Smooth muscle cell (in vitro differentiated cells): Measurements from ENCODE around the gene FYB2. TPM values are rescaled to one million over a fixed set of nuclear protein-coding genes. Genes with fewer than 3 reads are reported as not detected.

Experiments used
- DNase-seq: peaks from one replicate; lab custom pipeline; 2025; ENCODE audit not compliant: unreplicated experiment; lab: John Stamatoyannopoulos, UW
- H2AFZ ChIP-seq: fragments of 200-600 bp; sonication (generic); 2 replicates; pipeline ENCODE4 v1.6.0; 2016; ENCODE audit warnings: antibody characterized with exemption, low read depth, mild to moderate bottlenecking
- H3F3A ChIP-seq: fragments of 200-600 bp; sonication (generic); 2 replicates; pipeline ENCODE4 v1.6.0; 2017; ENCODE audit warnings: antibody characterized with exemption, low read depth
- H3K27ac ChIP-seq: fragments of 200-600 bp; sonication (generic); 2 replicates; pipeline ENCODE4 v1.5.1; 2016; ENCODE audit warnings: low read depth, mild to moderate bottlenecking
- H3K27me3 ChIP-seq: fragments of 200-600 bp; sonication (generic); 2 replicates; pipeline ENCODE4 v1.6.1; 2016; ENCODE audit warnings: low read depth, mild to moderate bottlenecking
- H3K36me3 ChIP-seq: fragments of 200-600 bp; sonication (generic); 2 replicates; pipeline ENCODE4 v1.5.1; 2016; ENCODE audit warnings: low read depth
- H3K4me1 ChIP-seq: fragments of 200-600 bp; sonication (generic); 2 replicates; pipeline ENCODE4 v1.5.1; 2016; ENCODE audit warnings: low read depth
- H3K4me2 ChIP-seq: fragments of 200-600 bp; sonication (generic); 2 replicates; pipeline ENCODE4 v1.6.0; 2016; ENCODE audit warnings: mild to moderate bottlenecking
- H3K4me3 ChIP-seq: fragments of 200-600 bp; sonication (generic); 2 replicates; pipeline ENCODE4 v1.5.1; 2016; ENCODE audit warnings: mild to moderate bottlenecking
- H3K79me2 ChIP-seq: fragments of 200-600 bp; sonication (generic); 2 replicates; pipeline ENCODE4 v1.6.0; 2016; ENCODE audit warnings: low read depth, mild to moderate bottlenecking
- H3K9ac ChIP-seq: fragments of 200-600 bp; sonication (generic); 2 replicates; pipeline ENCODE4 v1.6.0; 2016; ENCODE audit warnings: low read depth
- H3K9me3 ChIP-seq: fragments of 200-600 bp; sonication (generic); replicated peaks from 2 replicates; pipeline ENCODE4 v1.5.1; 2016; ENCODE audit warnings: low read depth
- H4K20me1 ChIP-seq: fragments of 200-600 bp; sonication (generic); 2 replicates; pipeline ENCODE4 v1.6.0; 2016; ENCODE audit warnings: low read depth
- CTCF ChIP-seq: fragments of 200-600 bp; sonication (generic); IDR thresholded peaks from 2 replicates; pipeline ENCODE4 v1.5.1; 2017; ENCODE audit warnings: borderline replicate concordance, mild to moderate bottlenecking, antibody characterized with exemption; ENCODE audit not compliant: insufficient read depth, poor library complexity, severe bottlenecking
- WGBS: methylation state at CpG from one replicate; pipeline ENCODE4 v1.1.7; 2016; ENCODE audit warnings: low lambda C conversion rate; 5-methylcytosine and 5-hydroxymethylcytosine counted together
- polyA plus RNA-seq: library from polyadenylated mRNA; unstranded; fragments of >200 nt; fragmentation: Nextera tagmentation; extraction: Ambion mirVana; gene quantifications from 2 replicates; pipeline ENCODE4 v1.2.1, GENCODE V29; 2016
- total RNA-seq: library from RNA; depleted of rRNA; stranded (reverse); fragments of >200 nt; gene quantifications from 2 replicates; pipeline ENCODE4 v1.2.3, GENCODE V29; 2014

The FYB2 gene
- total and polyA plus RNA-seq, 2 experiments from 2014 or later = 0.65 to 3.6 TPM

GRCh38 chr1:56816264-56816663 lies 2.9 kb downstream of the FYB2 start:
- Histone ChIP-seq H3K36me3 (no peaks in the 10 kb centered on the region), H3K4me2 (no peak overlapping the region), H2AFZ (no peak overlapping the region), H3K9ac (no peak overlapping the region), H3K27ac (no peak overlapping the region), H3K4me3 (no peak overlapping the region), H3K79me2 (no peaks in the 10 kb centered on the region), H3K27me3 (no peaks in the 10 kb centered on the region), H3F3A (no peaks in the 10 kb centered on the region), H3K4me1 (peaks cover 35% of the 10 kb centered on the region), H4K20me1 (no peaks in the 10 kb centered on the region), H3K9me3 (no peaks in the 10 kb centered on the region)
- TF ChIP-seq CTCF = no peak
- 89% methylated on average over 1 of the region's 1 CpG for WGBS
- DNase-seq = no peak

DNA sequence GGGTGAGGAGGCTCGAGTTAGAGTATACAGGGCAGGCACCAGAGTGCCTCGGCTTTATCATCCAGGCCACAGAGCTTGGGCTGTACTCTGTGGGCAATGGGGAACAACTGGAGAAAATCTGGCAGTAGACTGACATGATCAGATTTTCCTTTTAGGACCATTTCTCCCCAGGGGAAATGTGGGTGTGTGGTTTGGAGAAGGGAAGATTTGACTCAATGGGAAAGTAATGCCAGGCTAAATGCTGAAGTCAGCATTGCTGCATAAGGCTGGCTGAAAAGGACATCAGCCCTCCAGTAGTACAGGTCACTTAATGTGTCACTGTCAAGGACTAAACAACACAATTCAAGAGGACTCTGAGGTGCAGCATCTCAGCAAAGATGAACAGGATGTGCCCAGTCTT lies 5.0 kb downstream of the FYB2 start:
- Histone ChIP-seq H3K9me3 (no peaks in the 10 kb centered on the region), H3K27me3 (no peaks in the 10 kb centered on the region), H3K36me3 (no peaks in the 10 kb centered on the region), H3F3A (no peaks in the 10 kb centered on the region), H4K20me1 (no peaks in the 10 kb centered on the region), H3K79me2 (no peaks in the 10 kb centered on the region), H3K4me1 (peaks cover 28% of the 10 kb centered on the region), H3K9ac (no peak overlapping the region), H3K4me3 (no peak overlapping the region), H3K27ac (no peak overlapping the region), H3K4me2 (no peak overlapping the region), H2AFZ (no peak overlapping the region)
- DNase-seq = no peak
- TF ChIP-seq CTCF = no peak
- 51% methylated on average over 2 of the region's 2 CpGs for WGBS

DNA sequence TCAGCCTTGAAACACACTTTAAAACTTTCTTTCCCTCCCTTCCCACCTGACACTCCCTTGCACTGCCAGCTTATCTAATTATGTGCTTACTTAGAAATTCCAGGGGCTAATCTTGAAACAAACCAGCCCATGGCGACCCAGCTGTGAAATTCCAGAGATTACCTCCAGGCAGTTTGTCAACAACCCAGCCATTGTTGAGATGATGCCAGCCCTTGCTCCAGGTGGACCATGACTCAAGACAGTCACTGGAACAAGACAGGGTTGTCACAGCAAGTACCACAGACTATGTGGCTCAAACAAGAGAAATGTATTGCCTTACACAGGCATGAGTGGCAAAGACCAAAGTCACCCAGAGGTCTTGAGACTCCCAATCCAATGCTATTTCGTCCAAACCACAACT lies 7.9 kb downstream of the FYB2 start:
- Histone ChIP-seq H3K9ac (no peak overlapping the region), H3F3A (no peaks in the 10 kb centered on the region), H3K4me3 (no peak overlapping the region), H3K27ac (no peak overlapping the region), H3K4me2 (no peak overlapping the region), H3K36me3 (no peaks in the 10 kb centered on the region), H3K9me3 (no peaks in the 10 kb centered on the region), H3K4me1 (peaks cover 11% of the 10 kb centered on the region), H3K27me3 (no peaks in the 10 kb centered on the region), H3K79me2 (no peaks in the 10 kb centered on the region), H2AFZ (no peak overlapping the region), H4K20me1 (no peaks in the 10 kb centered on the region)
- no peak for TF ChIP-seq CTCF
- WGBS = 34% methylated on average over 2 of the region's 2 CpGs
- DNase-seq = no peak

DNA sequence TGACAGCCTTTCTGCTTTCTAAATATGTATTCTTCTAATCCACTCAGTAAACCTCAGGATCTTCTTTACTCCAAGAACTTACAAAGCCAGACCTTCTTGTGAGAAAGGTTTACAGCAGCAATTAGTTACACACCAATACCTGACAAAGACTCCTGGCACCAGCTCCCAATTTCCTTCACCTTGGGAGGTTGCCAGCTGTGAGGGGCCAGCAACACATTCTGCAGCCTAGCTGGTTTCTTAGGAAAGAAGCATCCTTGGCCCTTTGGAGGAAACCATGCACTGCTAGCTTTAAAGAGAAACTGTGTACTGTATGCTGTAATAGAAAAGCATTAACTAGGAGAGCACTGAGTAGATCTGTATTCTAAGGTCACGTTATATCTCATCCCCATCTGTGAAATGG lies 10.8 kb downstream of the FYB2 start:
- Histone ChIP-seq H3K79me2 (no peaks in the 10 kb centered on the region), H3K9me3 (no peaks in the 10 kb centered on the region), H4K20me1 (no peaks in the 10 kb centered on the region), H3K9ac (no peak overlapping the region), H3K27me3 (no peaks in the 10 kb centered on the region), H3K4me1 (peaks cover 11% of the 10 kb centered on the region), H3K4me3 (no peak overlapping the region), H2AFZ (no peak overlapping the region), H3K4me2 (no peak overlapping the region), H3K36me3 (no peaks in the 10 kb centered on the region), H3F3A (no peaks in the 10 kb centered on the region), H3K27ac (no peak overlapping the region)
- 77% methylated on average over 1 of the region's 1 CpG for WGBS
- no peak for TF ChIP-seq CTCF
- DNase-seq = no peak
